Calu3 (cell line): ENCODE results near the gene MAP2K3. TPM values are rescaled to one million over a fixed set of nuclear protein-coding genes. Genes with fewer than 3 reads are reported as not detected.

ENCODE experiments used
- BruUV-seq: library from RNA; stranded (reverse); fragments of 400-500 nt; replicated peaks from 2 replicates; lab custom pipeline; 2021; lab: Mats Ljungman, UMichigan
- CTCF ChIA-PET: fragments of 300-600 bp; sonication (Branson Sonifier 250); formaldehyde crosslinking; loops from one replicate; lab custom pipeline; 2022; ENCODE audit warnings: antibody characterized with exemption; lab: Charles Lee
- DNase-seq: peaks from one replicate; pipeline ENCODE4 v3.0.0; 2022
- H3K27ac Mint-ChIP-seq: one replicate; pipeline ENCODE4 v1.8.0; 2022; ENCODE audit warnings: mixed read lengths; ENCODE audit not compliant: unreplicated experiment
- H3K27me3 Mint-ChIP-seq: one replicate; pipeline ENCODE4 v1.8.0; 2022; ENCODE audit warnings: mixed read lengths; ENCODE audit not compliant: unreplicated experiment
- H3K36me3 Mint-ChIP-seq: one replicate; pipeline ENCODE4 v1.8.0; 2022; ENCODE audit warnings: mild to moderate bottlenecking, moderate library complexity, mixed read lengths; ENCODE audit not compliant: insufficient read depth, unreplicated experiment
- H3K4me1 Mint-ChIP-seq: one replicate; pipeline ENCODE4 v1.8.0; 2022; ENCODE audit warnings: mild to moderate bottlenecking, low read depth, mixed read lengths; ENCODE audit not compliant: unreplicated experiment
- H3K4me3 Mint-ChIP-seq: one replicate; pipeline ENCODE4 v1.8.0; 2022; ENCODE audit warnings: mild to moderate bottlenecking, low read depth, moderate library complexity, mixed read lengths; ENCODE audit not compliant: unreplicated experiment
- H3K9me3 Mint-ChIP-seq: one replicate; pipeline ENCODE4 v1.8.0; 2022; ENCODE audit warnings: low read depth, mixed read lengths; ENCODE audit not compliant: unreplicated experiment
- CTCF ChIP-seq: fragments of 200-600 bp; IDR thresholded peaks from one replicate; pipeline ENCODE4 v1.8.0; 2022; ENCODE audit warnings: antibody characterized with exemption; ENCODE audit not compliant: unreplicated experiment
- intact Hi-C: fragments of 100-400 bp; cut with micrococcal nuclease; formaldehyde crosslinking; loops from one replicate; pipeline ENCODE4 v1.10.0; 2022; ENCODE audit not compliant: unreplicated experiment
- total RNA-seq: library from RNA; stranded (reverse); gene quantifications from 2 replicates; pipeline ENCODE4 v1.2.3, GENCODE V29; 2022

MAP2K3 gene
- total RNA-seq, 1 experiment from 2014 or later: 93.5 TPM

- no peak overlapping the region for H3K4me3 Mint-ChIP-seq
- TF ChIP-seq CTCF: no peak
- BruUV-seq: no TSS peak
- no peak for DNase-seq
- no peaks in the 10 kb centered on the region for H3K9me3 Mint-ChIP-seq
- H3K36me3 Mint-ChIP-seq: no peaks in the 10 kb centered on the region
- CTCF ChIA-PET: no interaction called here
- no peaks in the 10 kb centered on the region for H3K4me1 Mint-ChIP-seq
- peaks cover 16% of the 10 kb centered on the region for H3K27me3 Mint-ChIP-seq
- no peak overlapping the region for H3K27ac Mint-ChIP-seq
- intact Hi-C loops: no loop called here
Observed at GRCh38 chr17:21352221-21352980, 67.9 kb downstream of the MAP2K3 start.

GRCh38 chr17:21352981-21353265, 68.4 kb downstream of the MAP2K3 start:
- no peak for TF ChIP-seq CTCF
- CTCF ChIA-PET: no interaction called here
- Mint-ChIP-seq H3K9me3 (no peaks in the 10 kb centered on the region), H3K27ac (no peak overlapping the region), H3K36me3 (no peaks in the 10 kb centered on the region), H3K4me1 (no peaks in the 10 kb centered on the region), H3K27me3 (peaks cover 20% of the 10 kb centered on the region), H3K4me3 (no peak overlapping the region)
- DNase-seq: no peak
- intact Hi-C loops: no loop called here
- BruUV-seq: no TSS peak

GRCh38 chr17:21353326-21354010, 69.0 kb downstream of the MAP2K3 start:
- H3K36me3 Mint-ChIP-seq: no peaks in the 10 kb centered on the region
- H3K4me1 Mint-ChIP-seq: no peaks in the 10 kb centered on the region
- peaks cover 20% of the 10 kb centered on the region for H3K27me3 Mint-ChIP-seq
- no peak for DNase-seq
- no peak overlapping the region for H3K27ac Mint-ChIP-seq
- BruUV-seq: no TSS peak
- CTCF ChIA-PET: no interaction called here
- intact Hi-C loops: no loop called here
- TF ChIP-seq CTCF: no peak
- H3K9me3 Mint-ChIP-seq: no peaks in the 10 kb centered on the region
- no peak overlapping the region for H3K4me3 Mint-ChIP-seq

- BruUV-seq: no TSS peak
- Mint-ChIP-seq H3K4me3 (no peak overlapping the region), H3K27ac (no peak overlapping the region), H3K4me1 (no peaks in the 10 kb centered on the region), H3K9me3 (no peaks in the 10 kb centered on the region), H3K27me3 (peaks cover 20% of the 10 kb centered on the region), H3K36me3 (no peaks in the 10 kb centered on the region)
- DNase-seq: no peak
- intact Hi-C loops: no loop called here
- TF ChIP-seq CTCF: no peak
- CTCF ChIA-PET: no interaction called here
Observed at GRCh38 chr17:21354796-21355385, 70.4 kb downstream of the MAP2K3 start.
